Measurements from ENCODE around the gene ZNF223.

Gene ZNF223

GRCh38 chr19:44071824-44072542 lies 20.1 kb downstream of the ZNF223 start, which contains the start of gene ZNF284:
Gene ZNF284 (plus strand): TSS chr19:44072159. CDS start chr19:44076390, 4,231 bp downstream.
- DNase-seq (ENCODE audit: low spot score): peak; percentile 94

GRCh38 chr19:44072543-44073401 lies 20.9 kb downstream of the ZNF223 start:
- no peak for DNase-seq (ENCODE audit: low spot score)

- DNase-seq (ENCODE audit: low spot score): no peak
Observed at GRCh38 chr19:44076325-44076724, 24.5 kb downstream of the ZNF223 start.

- DNase-seq (ENCODE audit: low spot score): no peak
Observed at GRCh38 chr19:44092108-44092507, 40.3 kb downstream of the ZNF223 start.

- peak; percentile 92 for DNase-seq (ENCODE audit: low spot score)
Observed at GRCh38 chr19:44093931-44094765, 42.3 kb downstream of the ZNF223 start, which contains the start of gene ZNF224. Gene ZNF224 (plus strand): TSS chr19:44094361. CDS start chr19:44097874, 3,513 bp downstream.

- DNase-seq (ENCODE audit: low spot score): no peak
Observed at GRCh38 chr19:44107751-44108150, 55.9 kb downstream of the ZNF223 start.

- no peak for DNase-seq (ENCODE audit: low spot score)
Observed at GRCh38 chr19:44109458-44109857, 57.6 kb downstream of the ZNF223 start.

- DNase-seq (ENCODE audit: low spot score): peak; percentile 31
Observed at GRCh38 chr19:44111910-44112463, 60.2 kb downstream of the ZNF223 start.

GRCh38 chr19:44112802-44113137 lies 60.9 kb downstream of the ZNF223 start:
- DNase-seq (ENCODE audit: low spot score): no peak

- DNase-seq (ENCODE audit: low spot score): peak; percentile 89
Observed at GRCh38 chr19:44113138-44113783, 61.4 kb downstream of the ZNF223 start, which contains the start of gene ZNF225. Gene ZNF225 (plus strand): TSS chr19:44113399. CDS start chr19:44115828, 2,429 bp downstream.

- DNase-seq (ENCODE audit: low spot score): peak; percentile 12
Observed at GRCh38 chr19:44113784-44114390, 62.1 kb downstream of the ZNF223 start.
